Gastroesophageal sphincter (tissue), 3 donors: ENCODE data around the gene C1GALT1.

Source experiments
- CTCF ChIP-seq, 4 experiments: fragments of 200-600 bp in 2 of 4; fragments of 450-650 bp in 2 of 4; sonication (generic) in 1 of 4; IDR thresholded peaks; one replicate each; pipeline ENCODE4 v1.5.1; 2017 to 2019; ENCODE audit warnings: antibody characterized with exemption in 4 of 4, mild to moderate bottlenecking in 2 of 4, moderate library complexity in 2 of 4
- EP300 ChIP-seq: sonication (generic); formaldehyde crosslinking; IDR thresholded peaks from one replicate; pipeline ENCODE4 v1.6.1; 2017; ENCODE audit warnings: antibody characterized with exemption, mild to moderate bottlenecking
- POLR2A ChIP-seq, 2 donors: fragments of 450-650 bp; IDR thresholded peaks; one replicate each; pipeline ENCODE4 v1.6.1; 2017; ENCODE audit warnings: antibody characterized with exemption in 2 of 2, mild to moderate bottlenecking in 2 of 2, moderate library complexity in 1 of 2
- POLR2AphosphoS5 ChIP-seq: sonication (generic); formaldehyde crosslinking; IDR thresholded peaks from one replicate; pipeline ENCODE4 v1.6.1; 2017; ENCODE audit warnings: antibody characterized with exemption

DNA sequence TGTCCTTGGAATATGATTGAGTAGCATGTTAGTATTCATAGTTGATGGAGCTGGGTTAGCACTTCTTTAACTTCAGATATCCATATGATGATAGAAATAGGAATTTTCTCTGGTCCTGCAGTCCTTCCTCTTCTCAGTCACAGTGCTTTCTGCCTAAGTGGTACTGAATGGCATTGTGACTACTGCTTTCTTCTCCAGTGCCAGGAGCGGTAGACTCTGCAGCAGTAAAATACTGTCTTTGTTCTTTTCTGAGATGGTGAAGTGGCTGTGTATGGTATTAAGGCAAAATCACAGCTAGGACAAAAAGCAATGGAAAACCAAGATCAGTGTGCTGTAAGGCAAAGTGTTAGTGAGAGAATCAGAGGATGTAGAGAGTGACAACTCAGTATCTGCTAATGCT is 46.6 kb downstream of the C1GALT1 start:
- TF ChIP-seq CTCF (IDR thresholded peaks at IDR 0.05) (no peak), POLR2AphosphoS5 (no peak), EP300 (no peak), POLR2A (IDR thresholded peaks at IDR 0.05) (no peak)
